ENCODE results near the gene HSF4. TPM values are rescaled to one million over a fixed set of nuclear protein-coding genes. Genes with fewer than 3 reads are reported as not detected.

Gene HSF4
- total RNA-seq, 1 experiment from 2014 or later, result 1.2 TPM

- Histone ChIP-seq H2BK15ac (ENCODE audit: low read depth, low read length) (no peak overlapping the region), H2AFZ (ENCODE audit: low read length) (no peak overlapping the region), H3K27me3 (ENCODE audit: insufficient read depth, low read length) (peaks cover 10% of the 10 kb centered on the region; the same call in 1 of the 2 replicates), H2BK12ac (ENCODE audit: insufficient read length, low read depth, low read length) (no peak overlapping the region), H3K4me2 (ENCODE audit: insufficient read depth, insufficient read length, low read length) (no peak overlapping the region), H3K4ac (ENCODE audit: low read depth, low read length) (no peak overlapping the region), H3K56ac (ENCODE audit: insufficient read length, low read depth, low read length) (no peak overlapping the region), H3K23me2 (ENCODE audit: insufficient read length, low read depth, low read length, poor library complexity, severe bottlenecking) (peaks cover 19% of the 10 kb centered on the region), H4K91ac (ENCODE audit: insufficient read length, low read depth, low read length) (no peak overlapping the region), H3K4me1 (ENCODE audit: insufficient read depth, low read length) (peaks cover 2% of the 10 kb centered on the region; the same call in 1 of the 2 replicates), H3K9ac (ENCODE audit: extremely low read depth, insufficient read length, low read length) (no peak overlapping the region), H3K27ac (ENCODE audit: insufficient read length, low read depth, low read length) (no peak overlapping the region), H2AK5ac (ENCODE audit: insufficient read length, low read length) (no peak overlapping the region), H3T11ph (ENCODE audit: low read length) (no peak overlapping the region), H4K20me1 (ENCODE audit: control insufficient read depth, insufficient read depth, insufficient read length) (no peaks in the 10 kb centered on the region), H2BK5ac (ENCODE audit: insufficient read length, low read length) (no peak overlapping the region), H3K23ac (ENCODE audit: insufficient read length, low read depth, low read length) (no peak overlapping the region), H2BK20ac (ENCODE audit: low read depth, low read length, poor library complexity, severe bottlenecking) (no peak overlapping the region), H3K9me3 (ENCODE audit: control insufficient read depth, low read depth, low read length) (no peaks in the 10 kb centered on the region), H2BK120ac (ENCODE audit: low read depth, low read length, poor library complexity, severe bottlenecking) (no peak overlapping the region), H4K5ac (ENCODE audit: insufficient read length, low read depth, low read length) (no peak overlapping the region), H3K79me2 (ENCODE audit: insufficient read depth, low read length) (no peaks in the 10 kb centered on the region), H3K18ac (ENCODE audit: insufficient read length, low read depth, low read length) (no peak overlapping the region), H3K14ac (ENCODE audit: insufficient read depth, low read length) (no peak overlapping the region), H3K79me1 (ENCODE audit: insufficient read depth, low read depth, low read length, poor library complexity, severe bottlenecking) (no peaks in the 10 kb centered on the region), H4K8ac (replicated peaks; ENCODE audit: insufficient read length, low read depth, low read length) (no peak overlapping the region)
- peak; percentile 7; the same call in 1 of the 3 replicates for TF ChIP-seq CTCF (conservative IDR thresholded peaks at IDR 0.05)
- Mint-ChIP-seq H3K4me1 (peaks cover 14 to 15% of the 10 kb centered on the region in 2 experiments), H3K27ac (no peak overlapping the region), H3K9me3 (no peaks in the 10 kb centered on the region), H3K27me3 (ENCODE audit: low read depth) (peaks cover 37% of the 10 kb centered on the region), H3K36me3 (ENCODE audit: insufficient read depth in 1 of 3, low read depth in 3 of 3) (peaks cover 0 to 7% (median 4%) of the 10 kb centered on the region in 3 experiments; a peak in 2 of 7 replicates), H3K4me3 (peak overlapping the region in 1 of 2 experiments; percentile 39; a peak in 2 of 5 replicates)
- WGBS (ENCODE audit: extremely low coverage, insufficient read length, low lambda C conversion rate), result no CpG with 5 or more reads among the region's 13 CpGs
- peak; percentile 63 for DNase-seq
These were observed 15.0 kb downstream of the HSF4 start for GRCh38 chr16:67179421-67180080.

Measured in H9 (cell line).